ENCODE data around the gene MIGA1. TPM values are rescaled to one million over a fixed set of nuclear protein-coding genes. Genes with fewer than 3 reads are reported as not detected.

The MIGA1 gene
- total and polyA plus RNA-seq, 2 of the 13 experiments (the other 11 are each of a cell fraction or from before 2014, with no cell fraction given): 3.8 to 6.6 TPM

DNA sequence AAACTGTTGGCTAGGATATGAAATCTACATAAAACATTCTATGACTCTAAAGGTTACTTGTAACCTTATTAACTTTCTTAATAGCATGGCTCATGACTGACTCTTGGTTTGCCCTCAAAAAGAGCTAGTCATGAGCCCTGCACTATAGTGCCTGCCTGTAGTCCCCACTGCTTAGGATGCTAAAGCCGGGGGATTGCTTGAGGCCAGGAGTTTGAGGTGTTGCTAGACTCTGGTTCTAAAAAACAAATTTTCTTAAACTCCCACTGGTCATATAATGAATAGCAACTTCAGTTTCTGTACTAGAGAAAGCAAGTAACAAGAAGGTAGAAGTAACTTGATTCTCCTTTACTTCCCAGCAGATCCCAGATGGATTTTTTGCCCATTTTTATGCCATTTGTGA is 93.2 kb downstream of the MIGA1 start:
- H3K9me3 ChIP-seq (ENCODE audit: low read length): no peaks in the 10 kb centered on the region
- H3K79me2 ChIP-seq (ENCODE audit: insufficient read depth, low read length): no peaks in the 10 kb centered on the region
- no peak overlapping the region for H3K27ac ChIP-seq (ENCODE audit: extremely low read length, insufficient read depth, low read length)
- H3K9ac ChIP-seq (ENCODE audit: insufficient read depth, low read depth, low read length): no peak overlapping the region
- CTCF ChIA-PET (ENCODE audit: low intra/inter-chr PET ratio, low total read pairs): no interaction called here
- ATAC-seq (no peak), DNase-seq (ENCODE audit: low spot score) (no peak), FAIRE-seq (no peak)
- H3K27me3 ChIP-seq (ENCODE audit: control insufficient read depth in 1 of 2, insufficient read depth in 2 of 2, low read length in 2 of 2): no peaks in the 10 kb centered on the region
- intact Hi-C loops (cut with micrococcal nuclease; ENCODE audit: unreplicated experiment) (no loop called here), in situ Hi-C loops (cut with HindIII; ENCODE audit: extremely low pct_ligation_motif_present, low pct_unique_long_range_greater_than_20kb) (no loop called here)
- POLR2A ChIA-PET: no interaction called here
- H3K4me2 ChIP-seq (ENCODE audit: low read depth, low read length): no peak overlapping the region
- no peak overlapping the region for H3K4me3 ChIP-seq (replicated peaks in 1 of 3; ENCODE audit: insufficient read depth in 1 of 3, low read depth in 2 of 3, low read length in 3 of 3)
- no peaks in the 10 kb centered on the region for H4K20me1 ChIP-seq (ENCODE audit: insufficient read depth, low read length)
- no TSS peak for BruUV-seq (replicated peaks)
- TF ChIP-seq NFYB (CRISPR knock-in tag; IDR thresholded peaks at IDR 0.05): no peak
- TF ChIP-seq, protein P1, sequence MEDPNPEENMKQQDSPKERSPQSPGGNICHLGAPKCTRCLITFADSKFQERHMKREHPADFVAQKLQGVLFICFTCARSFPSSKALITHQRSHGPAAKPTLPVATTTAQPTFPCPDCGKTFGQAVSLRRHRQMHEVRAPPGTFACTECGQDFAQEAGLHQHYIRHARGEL (CRISPR knock-in tag; IDR thresholded peaks at IDR 0.05): no peak
- TF ChIP-seq, protein P2, sequence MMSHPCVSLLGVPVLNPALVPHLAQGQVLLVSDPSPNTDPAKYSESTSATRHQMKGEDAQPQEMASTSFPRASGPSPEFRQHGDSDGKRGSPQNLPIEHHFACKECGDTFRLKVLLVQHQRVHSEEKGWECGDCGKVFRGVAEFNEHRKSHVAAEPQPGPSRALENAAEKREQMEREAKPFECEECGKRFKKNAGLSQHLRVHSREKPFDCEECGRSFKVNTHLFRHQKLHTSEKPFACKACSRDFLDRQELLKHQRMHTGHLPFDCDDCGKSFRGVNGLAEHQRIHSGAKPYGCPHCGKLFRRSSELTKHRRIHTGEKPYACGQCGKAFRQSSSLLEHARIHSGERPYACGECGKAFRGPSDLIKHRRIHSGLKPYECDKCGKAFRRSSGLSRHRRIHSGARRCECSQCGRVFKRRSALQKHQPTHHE (CRISPR knock-in tag; IDR thresholded peaks at IDR 0.05; ENCODE audit: borderline replicate concordance): no peak
- TF ChIP-seq SMARCE1 (IDR thresholded peaks at IDR 0.05; ENCODE audit: borderline replicate concordance): no peak
- TF ChIP-seq ZNF292 (CRISPR knock-in tag; IDR thresholded peaks at IDR 0.05; ENCODE audit: borderline replicate concordance, low read depth): no peak
- TF ChIP-seq PCBP1 (IDR thresholded peaks at IDR 0.05; ENCODE audit: borderline replicate concordance, low read depth, low read length): no peak
- TF ChIP-seq CCAR2 (optimal IDR thresholded peaks at IDR 0.05; ENCODE audit: low read depth, low read length): no peak
- no peak for TF ChIP-seq SRSF1 (optimal IDR thresholded peaks at IDR 0.05; ENCODE audit: low read depth, low read length)
- no peak for TF ChIP-seq SMAD1 (CRISPR knock-in tag; IDR thresholded peaks at IDR 0.05; ENCODE audit: borderline replicate concordance, low read depth)
- TF ChIP-seq KLF6 (CRISPR knock-in tag; IDR thresholded peaks at IDR 0.05): no peak
- TF ChIP-seq ZNF17 (CRISPR knock-in tag; IDR thresholded peaks at IDR 0.05): no peak
- no peak for TF ChIP-seq LCORL (IDR thresholded peaks at IDR 0.05)
- TF ChIP-seq LCORL (CRISPR knock-in tag; IDR thresholded peaks at IDR 0.05): no peak
- no peak for TF ChIP-seq TCF7 (IDR thresholded peaks at IDR 0.05; ENCODE audit: low read depth)
- no peak for TF ChIP-seq ATM (IDR thresholded peaks at IDR 0.05; ENCODE audit: borderline replicate concordance)
- TF ChIP-seq, protein P3, sequence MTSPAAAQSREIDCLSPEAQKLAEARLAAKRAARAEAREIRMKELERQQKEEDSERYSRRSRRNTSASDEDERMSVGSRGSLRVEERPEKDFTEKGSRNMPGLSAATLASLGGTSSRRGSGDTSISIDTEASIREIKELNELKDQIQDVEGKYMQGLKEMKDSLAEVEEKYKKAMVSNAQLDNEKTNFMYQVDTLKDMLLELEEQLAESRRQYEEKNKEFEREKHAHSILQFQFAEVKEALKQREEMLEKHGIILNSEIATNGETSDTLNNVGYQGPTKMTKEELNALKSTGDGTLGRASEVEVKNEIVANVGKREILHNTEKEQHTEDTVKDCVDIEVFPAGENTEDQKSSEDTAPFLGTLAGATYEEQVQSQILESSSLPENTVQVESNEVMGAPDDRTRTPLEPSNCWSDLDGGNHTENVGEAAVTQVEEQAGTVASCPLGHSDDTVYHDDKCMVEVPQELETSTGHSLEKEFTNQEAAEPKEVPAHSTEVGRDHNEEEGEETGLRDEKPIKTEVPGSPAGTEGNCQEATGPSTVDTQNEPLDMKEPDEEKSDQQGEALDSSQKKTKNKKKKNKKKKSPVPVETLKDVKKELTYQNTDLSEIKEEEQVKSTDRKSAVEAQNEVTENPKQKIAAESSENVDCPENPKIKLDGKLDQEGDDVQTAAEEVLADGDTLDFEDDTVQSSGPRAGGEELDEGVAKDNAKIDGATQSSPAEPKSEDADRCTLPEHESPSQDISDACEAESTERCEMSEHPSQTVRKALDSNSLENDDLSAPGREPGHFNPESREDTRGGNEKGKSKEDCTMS (CRISPR knock-in tag; conservative IDR thresholded peaks at IDR 0.05): no peak
- TF ChIP-seq, protein P4, sequence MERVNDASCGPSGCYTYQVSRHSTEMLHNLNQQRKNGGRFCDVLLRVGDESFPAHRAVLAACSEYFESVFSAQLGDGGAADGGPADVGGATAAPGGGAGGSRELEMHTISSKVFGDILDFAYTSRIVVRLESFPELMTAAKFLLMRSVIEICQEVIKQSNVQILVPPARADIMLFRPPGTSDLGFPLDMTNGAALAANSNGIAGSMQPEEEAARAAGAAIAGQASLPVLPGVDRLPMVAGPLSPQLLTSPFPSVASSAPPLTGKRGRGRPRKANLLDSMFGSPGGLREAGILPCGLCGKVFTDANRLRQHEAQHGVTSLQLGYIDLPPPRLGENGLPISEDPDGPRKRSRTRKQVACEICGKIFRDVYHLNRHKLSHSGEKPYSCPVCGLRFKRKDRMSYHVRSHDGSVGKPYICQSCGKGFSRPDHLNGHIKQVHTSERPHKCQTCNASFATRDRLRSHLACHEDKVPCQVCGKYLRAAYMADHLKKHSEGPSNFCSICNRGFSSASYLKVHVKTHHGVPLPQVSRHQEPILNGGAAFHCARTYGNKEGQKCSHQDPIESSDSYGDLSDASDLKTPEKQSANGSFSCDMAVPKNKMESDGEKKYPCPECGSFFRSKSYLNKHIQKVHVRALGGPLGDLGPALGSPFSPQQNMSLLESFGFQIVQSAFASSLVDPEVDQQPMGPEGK (CRISPR knock-in tag; IDR thresholded peaks at IDR 0.05): no peak
- no peak for TF ChIP-seq RAD21 (CRISPR knock-in tag; IDR thresholded peaks at IDR 0.05)
- no peak for TF ChIP-seq ZNF780A (CRISPR knock-in tag; IDR thresholded peaks at IDR 0.05)
- TF ChIP-seq PPARG (CRISPR knock-in tag; conservative IDR thresholded peaks at IDR 0.05): no peak
- TF ChIP-seq PAF1 (CRISPR knock-in tag; IDR thresholded peaks at IDR 0.05): no peak
- H2AFZ ChIP-seq (ENCODE audit: low read length): no peak overlapping the region
- WGBS (ENCODE audit: low lambda C conversion rate): 100% methylated on average over 1 of the region's 1 CpG
- H3K4me1 ChIP-seq (ENCODE audit: insufficient read depth, low read length): no peaks in the 10 kb centered on the region
- no peaks in the 10 kb centered on the region for H3K36me3 ChIP-seq (replicated peaks in 1 of 2; ENCODE audit: control insufficient read depth in 1 of 2, insufficient read depth in 2 of 2, low read length in 2 of 2)

Data from HepG2 (cell line).